Activated CD4-positive, alpha-beta T cell treated with anti-CD3 and anti-CD28 coated beads for 36 hours (primary cell): ENCODE results near the gene MCF2L. TPM values are rescaled to one million over a fixed set of nuclear protein-coding genes. Genes with fewer than 3 reads are reported as not detected.

Experiments used
- ATAC-seq: fragments of 200-7000 bp; cut with Tn5 transposase; one replicate; pipeline ENCODE4 v1.10.0; 2021; ENCODE audit warnings: mild to moderate bottlenecking, moderate library complexity
- CTCF ChIA-PET: fragments of 350-600 bp; sonication (Branson Sonifier 250); formaldehyde crosslinking; loops from one replicate; lab custom pipeline; 2021; ENCODE audit warnings: antibody characterized with exemption; lab: Charles Lee
- POLR2A ChIA-PET: fragments of 350-600 bp; sonication (Branson Sonifier 250); formaldehyde crosslinking; loops from one replicate; lab custom pipeline; 2021; ENCODE audit warnings: antibody characterized with exemption, inconsistent platforms; lab: Charles Lee
- DNase-seq: peaks from one replicate; pipeline ENCODE4 v3.0.0-alpha.2; 2020
- H3K27ac Mint-ChIP-seq: one replicate; pipeline ENCODE4 v1.8.0; 2021; ENCODE audit warnings: mixed read lengths
- H3K27me3 Mint-ChIP-seq: one replicate; pipeline ENCODE4 v1.8.0; 2021; ENCODE audit warnings: mixed read lengths
- H3K36me3 Mint-ChIP-seq: one replicate; pipeline ENCODE4 v1.8.0; 2021; ENCODE audit warnings: low read depth, mixed read lengths
- H3K4me1 Mint-ChIP-seq: one replicate; pipeline ENCODE4 v1.8.0; 2021; ENCODE audit warnings: mixed read lengths
- H3K4me3 Mint-ChIP-seq: one replicate; pipeline ENCODE4 v1.8.0; 2021; ENCODE audit warnings: mild to moderate bottlenecking, moderate library complexity, mixed read lengths
- H3K9me3 Mint-ChIP-seq: one replicate; pipeline ENCODE4 v1.8.0; 2021; ENCODE audit warnings: low read depth, mixed read lengths
- intact Hi-C, 2 experiments: fragments of 100-400 bp; cut with DNase I in 1 of 2; cut with micrococcal nuclease in 1 of 2; formaldehyde crosslinking; loops; one replicate each; pipeline versions ENCODE4 v1.14.2 to v1.15.1; 2022 to 2024; cut with DNase I, micrococcal nuclease
- total RNA-seq, 2 experiments: library from RNA; stranded (reverse); gene quantifications; one replicate each; pipeline ENCODE4 v1.2.3, GENCODE V29; 2021

Gene MCF2L
- total RNA-seq, 2 experiments from 2014 or later = 8.4 to 8.7 TPM

- intact Hi-C loops = loop anchor here in 1 of 2 experiments (1.0 kb wide), 1 partner anchor 189 kb away; no protein-coding TSS in a partner anchor
- Mint-ChIP-seq H3K4me1 (no peaks in the 10 kb centered on the region), H3K27me3 (no peaks in the 10 kb centered on the region), H3K27ac (no peak overlapping the region), H3K4me3 (no peak overlapping the region), H3K9me3 (no peaks in the 10 kb centered on the region), H3K36me3 (no peaks in the 10 kb centered on the region)
- CTCF ChIA-PET = interaction anchor here (1.6 kb wide), 1 partner anchor 88 kb away, joined by 6 read pairs; no protein-coding TSS in a partner anchor
- DNase-seq (no peak), ATAC-seq (no peak)
- POLR2A ChIA-PET = no interaction called here
These were observed 62.5 kb downstream of the MCF2L start for GRCh38 chr13:113031465-113031864.

- H3K4me1 Mint-ChIP-seq = no peaks in the 10 kb centered on the region
- no peaks in the 10 kb centered on the region for H3K9me3 Mint-ChIP-seq
- H3K27ac Mint-ChIP-seq = no peak overlapping the region
- intact Hi-C loops = no loop called here
- POLR2A ChIA-PET = no interaction called here
- ATAC-seq (no peak), DNase-seq (no peak)
- CTCF ChIA-PET = interaction anchor here (1.6 kb wide), 1 partner anchor 89 kb away, joined by 6 read pairs; no protein-coding TSS in a partner anchor
- H3K4me3 Mint-ChIP-seq = no peak overlapping the region
- no peaks in the 10 kb centered on the region for H3K27me3 Mint-ChIP-seq
- no peaks in the 10 kb centered on the region for H3K36me3 Mint-ChIP-seq
These were observed 63.3 kb downstream of the MCF2L start for GRCh38 chr13:113032291-113032690.

GRCh38 chr13:113033054-113033850 is 64.2 kb downstream of the MCF2L start:
- H3K27me3 Mint-ChIP-seq = no peaks in the 10 kb centered on the region
- H3K27ac Mint-ChIP-seq = no peak overlapping the region
- intact Hi-C loops = no loop called here
- no peaks in the 10 kb centered on the region for H3K4me1 Mint-ChIP-seq
- no peaks in the 10 kb centered on the region for H3K9me3 Mint-ChIP-seq
- DNase-seq (no peak), ATAC-seq (no peak)
- ChIA-PET CTCF (no interaction called here), POLR2A (no interaction called here)
- no peaks in the 10 kb centered on the region for H3K36me3 Mint-ChIP-seq
- no peak overlapping the region for H3K4me3 Mint-ChIP-seq

- intact Hi-C loops = no loop called here
- H3K9me3 Mint-ChIP-seq = no peaks in the 10 kb centered on the region
- POLR2A ChIA-PET = no interaction called here
- H3K27ac Mint-ChIP-seq = no peak overlapping the region
- no peaks in the 10 kb centered on the region for H3K27me3 Mint-ChIP-seq
- no peaks in the 10 kb centered on the region for H3K36me3 Mint-ChIP-seq
- no peak for DNase-seq
- no peak for ATAC-seq
- H3K4me1 Mint-ChIP-seq = no peaks in the 10 kb centered on the region
- CTCF ChIA-PET = interaction anchor here (0.7 kb wide), 1 partner anchor 92 kb away, joined by 3 read pairs; no protein-coding TSS in a partner anchor
- no peak overlapping the region for H3K4me3 Mint-ChIP-seq
These were observed 65.6 kb downstream of the MCF2L start for GRCh38 chr13:113034451-113035212.

- intact Hi-C loops = no loop called here
- H3K4me1 Mint-ChIP-seq = no peaks in the 10 kb centered on the region
- no peak overlapping the region for H3K4me3 Mint-ChIP-seq
- ChIA-PET CTCF (interaction anchor here (0.7 kb wide), 1 partner anchor 93 kb away, joined by 3 read pairs; no protein-coding TSS in a partner anchor), POLR2A (no interaction called here)
- DNase-seq (no peak), ATAC-seq (no peak)
- no peaks in the 10 kb centered on the region for H3K9me3 Mint-ChIP-seq
- no peaks in the 10 kb centered on the region for H3K27me3 Mint-ChIP-seq
- H3K27ac Mint-ChIP-seq = no peak overlapping the region
- no peaks in the 10 kb centered on the region for H3K36me3 Mint-ChIP-seq
These were observed 66.3 kb downstream of the MCF2L start for GRCh38 chr13:113035213-113035800.

GRCh38 chr13:113036401-113036800 is 67.4 kb downstream of the MCF2L start:
- POLR2A ChIA-PET = no interaction called here
- ATAC-seq = no peak
- Mint-ChIP-seq H3K27ac (no peak overlapping the region), H3K4me1 (no peaks in the 10 kb centered on the region), H3K4me3 (no peak overlapping the region), H3K27me3 (no peaks in the 10 kb centered on the region), H3K9me3 (no peaks in the 10 kb centered on the region), H3K36me3 (no peaks in the 10 kb centered on the region)
- no peak for DNase-seq
- intact Hi-C loops = no loop called here
- CTCF ChIA-PET = no interaction called here

GRCh38 chr13:113040031-113040430 is 71.0 kb downstream of the MCF2L start:
- Mint-ChIP-seq H3K27me3 (no peaks in the 10 kb centered on the region), H3K36me3 (no peaks in the 10 kb centered on the region), H3K4me3 (no peak overlapping the region), H3K4me1 (no peaks in the 10 kb centered on the region), H3K27ac (no peak overlapping the region), H3K9me3 (no peaks in the 10 kb centered on the region)
- ChIA-PET CTCF (interaction anchor here (0.7 kb wide), 1 partner anchor 10 kb away, joined by 3 read pairs; no protein-coding TSS in a partner anchor), POLR2A (no interaction called here)
- ATAC-seq (no peak), DNase-seq (no peak)
- intact Hi-C loops = no loop called here

GRCh38 chr13:113040597-113041292 is 71.7 kb downstream of the MCF2L start:
- CTCF ChIA-PET = interaction anchor here (0.7 kb wide), 1 partner anchor 10 kb away, joined by 3 read pairs; no protein-coding TSS in a partner anchor
- Mint-ChIP-seq H3K9me3 (no peaks in the 10 kb centered on the region), H3K4me3 (no peak overlapping the region), H3K4me1 (no peaks in the 10 kb centered on the region), H3K36me3 (peaks cover 2% of the 10 kb centered on the region), H3K27me3 (no peaks in the 10 kb centered on the region), H3K27ac (no peak overlapping the region)
- intact Hi-C loops = no loop called here
- no peak for ATAC-seq
- POLR2A ChIA-PET = no interaction called here
- no peak for DNase-seq

GRCh38 chr13:113041293-113041690 is 72.3 kb downstream of the MCF2L start:
- intact Hi-C loops = no loop called here
- CTCF ChIA-PET = no interaction called here
- H3K9me3 Mint-ChIP-seq = no peaks in the 10 kb centered on the region

GRCh38 chr13:113041896-113042295 is 72.9 kb downstream of the MCF2L start:
- ChIA-PET POLR2A (no interaction called here), CTCF (no interaction called here)
- DNase-seq = no peak
- H3K36me3 Mint-ChIP-seq = peaks cover 5% of the 10 kb centered on the region
- H3K4me3 Mint-ChIP-seq = no peak overlapping the region
- H3K27me3 Mint-ChIP-seq = no peaks in the 10 kb centered on the region
- intact Hi-C loops = no loop called here
- no peak overlapping the region for H3K27ac Mint-ChIP-seq
- no peak for ATAC-seq
- no peaks in the 10 kb centered on the region for H3K4me1 Mint-ChIP-seq
- H3K9me3 Mint-ChIP-seq = no peaks in the 10 kb centered on the region

More at GRCh38 chr13:113041293-113041690, 72.3 kb downstream of the MCF2L start:
- H3K36me3 Mint-ChIP-seq = peaks cover 3% of the 10 kb centered on the region
- no peak for ATAC-seq
- H3K4me1 Mint-ChIP-seq = no peaks in the 10 kb centered on the region
- no peak overlapping the region for H3K4me3 Mint-ChIP-seq
- POLR2A ChIA-PET = no interaction called here
- H3K27me3 Mint-ChIP-seq = no peaks in the 10 kb centered on the region
- H3K27ac Mint-ChIP-seq = no peak overlapping the region
- no peak for DNase-seq

- no peak for DNase-seq
- intact Hi-C loops = no loop called here
- H3K36me3 Mint-ChIP-seq = peaks cover 5% of the 10 kb centered on the region
- no peaks in the 10 kb centered on the region for H3K4me1 Mint-ChIP-seq
- CTCF ChIA-PET = no interaction called here
- POLR2A ChIA-PET = no interaction called here
- H3K9me3 Mint-ChIP-seq = no peaks in the 10 kb centered on the region
- H3K4me3 Mint-ChIP-seq = no peak overlapping the region
- no peak for ATAC-seq
- no peak overlapping the region for H3K27ac Mint-ChIP-seq
- no peaks in the 10 kb centered on the region for H3K27me3 Mint-ChIP-seq
These were observed 73.4 kb downstream of the MCF2L start for GRCh38 chr13:113042456-113042855.
